GM23248 (cell line): Measurements from ENCODE around the gene KDM2A.

ENCODE experiments used
- EZH2 ChIP-seq: fragments of 200-600 bp; sonication (generic); IDR thresholded peaks from 2 replicates; pipeline ENCODE4 v1.6.1; 2018; ENCODE audit warnings: antibody characterized with exemption, mild to moderate bottlenecking; ENCODE audit not compliant: insufficient read depth, poor library complexity, severe bottlenecking
- EZH2phosphoT487 ChIP-seq: fragments of 200-600 bp; sonication (generic); IDR thresholded peaks from 2 replicates; pipeline ENCODE4 v1.6.1; 2018; ENCODE audit warnings: antibody characterized with exemption, moderate library complexity, mild to moderate bottlenecking, low read depth; ENCODE audit not compliant: insufficient read depth

- TF ChIP-seq EZH2 (no peak), EZH2phosphoT487 (no peak)
Observed at GRCh38 chr11:67178878-67179277, 59.8 kb downstream of the KDM2A start.
